ENCODE measurements around the gene STAT5B. TPM values are rescaled to one million over a fixed set of nuclear protein-coding genes. Genes with fewer than 3 reads are reported as not detected.

STAT5B gene
- total RNA-seq, 1 experiment from 2014 or later = 7.1 TPM

DNA sequence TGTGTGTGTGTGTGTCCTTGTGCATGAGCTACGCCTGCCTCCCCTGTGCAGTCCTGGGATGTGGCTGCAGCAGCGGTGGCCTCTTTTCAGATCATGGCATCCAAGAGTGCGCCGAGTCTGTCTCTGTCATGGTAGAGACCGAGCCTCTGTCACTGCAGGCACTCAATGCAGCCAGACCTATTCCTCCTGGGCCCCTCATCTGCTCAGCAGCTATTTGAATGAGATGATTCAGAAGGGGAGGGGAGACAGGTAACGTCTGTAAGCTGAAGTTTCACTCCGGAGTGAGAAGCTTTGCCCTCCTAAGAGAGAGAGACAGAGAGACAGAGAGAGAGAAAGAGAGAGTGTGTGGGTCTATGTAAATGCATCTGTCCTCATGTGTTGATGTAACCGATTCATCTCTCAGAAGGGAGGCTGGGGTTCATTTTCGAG lies 34.6 kb upstream of the STAT5B start (continued):
- TF ChIP-seq, protein P1, sequence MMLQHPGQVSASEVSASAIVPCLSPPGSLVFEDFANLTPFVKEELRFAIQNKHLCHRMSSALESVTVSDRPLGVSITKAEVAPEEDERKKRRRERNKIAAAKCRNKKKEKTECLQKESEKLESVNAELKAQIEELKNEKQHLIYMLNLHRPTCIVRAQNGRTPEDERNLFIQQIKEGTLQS (IDR thresholded peaks at IDR 0.05) = no peak
- TF ChIP-seq EZH2phosphoT487 (IDR thresholded peaks at IDR 0.05; ENCODE audit: borderline replicate concordance) (no peak), CBX3 (IDR thresholded peaks at IDR 0.05; ENCODE audit: low read depth) (no peak), JUND (IDR thresholded peaks at IDR 0.05) (no peak), EGR1 (IDR thresholded peaks at IDR 0.05; ENCODE audit: low read depth) (no peak)

DNA sequence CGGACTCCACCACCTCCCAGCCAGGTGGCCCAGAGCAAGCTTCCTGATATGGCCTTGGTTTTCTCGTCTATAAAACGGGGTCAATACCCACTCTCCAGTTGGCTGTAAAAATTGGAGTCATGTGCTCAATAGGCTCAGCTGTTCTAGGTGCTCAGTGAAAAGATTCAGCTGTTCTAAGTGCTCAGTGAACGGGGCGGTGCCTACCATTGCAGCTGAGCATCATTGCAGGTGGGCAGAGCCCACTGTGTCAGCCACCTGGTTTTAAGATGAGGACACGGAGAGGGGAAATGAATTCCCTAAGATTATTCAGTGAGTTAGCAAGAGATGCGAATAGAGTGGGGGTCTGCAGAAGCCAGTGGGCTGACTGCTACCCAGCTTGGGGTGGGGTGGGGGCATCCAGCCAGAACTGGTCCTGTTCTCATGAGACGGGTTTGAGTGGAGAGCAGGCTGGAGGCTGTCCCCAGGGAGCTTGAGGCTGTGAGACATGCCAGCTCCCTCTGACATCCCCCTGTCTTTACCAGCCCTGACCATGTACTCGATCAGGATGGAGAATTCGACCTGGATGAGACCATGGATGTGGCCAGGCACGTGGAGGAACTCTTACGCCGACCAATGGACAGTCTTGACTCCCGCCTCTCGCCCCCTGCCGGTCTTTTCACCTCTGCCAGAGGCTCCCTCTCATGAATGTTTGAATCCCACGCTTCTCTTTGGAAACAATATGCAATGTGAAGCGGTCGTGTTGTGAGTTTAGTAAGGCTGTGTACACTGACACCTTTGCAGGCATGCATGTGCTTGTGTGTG lies 34.0 kb upstream of the STAT5B start:
- H3K36me3 ChIP-seq (ENCODE audit: control insufficient read depth in 1 of 2, insufficient read depth in 2 of 2, low read length in 2 of 2) = peaks cover 0 to 3% of the 10 kb centered on the region in 2 experiments; a peak in 1 of 4 replicates
- H3K79me2 ChIP-seq (ENCODE audit: insufficient read depth, low read length) = no peaks in the 10 kb centered on the region
- ChIA-PET POLR2A (no interaction called here), CTCF (interaction anchor here (1.1 kb wide), 1 partner anchor 217 kb away, joined by 4 read pairs; no protein-coding TSS in a partner anchor), RAD21 (ENCODE audit: low non-redundant PET in 1 of 2, low total read pairs in 2 of 2, uncharacterized antibody in 2 of 2, unreplicated experiment in 2 of 2) (no interaction called here)
- DNase-seq (ENCODE audit: low read depth, low spot score) = no peak
- H2AFZ ChIP-seq (ENCODE audit: low read depth, low read length, poor library complexity, severe bottlenecking) = no peak overlapping the region
- H3K27me3 ChIP-seq (ENCODE audit: insufficient read depth, low read length) = no peaks in the 10 kb centered on the region
- no TSS peak for BruUV-seq (replicated peaks)
- no peaks in the 10 kb centered on the region for H4K20me1 ChIP-seq (ENCODE audit: insufficient read depth)
- H3K27ac ChIP-seq (ENCODE audit: low read depth, low read length) = no peak overlapping the region
- H3K9ac ChIP-seq (ENCODE audit: low read length) = no peak overlapping the region
- no peak overlapping the region for H3K4me3 ChIP-seq (replicated peaks in 1 of 2; ENCODE audit: low read depth in 1 of 2, low read length in 2 of 2)
- no peak for ATAC-seq
- H3K9me3 ChIP-seq (ENCODE audit: control insufficient read depth in 1 of 2, insufficient read depth in 1 of 2, low read depth in 1 of 2, low read length in 2 of 2) = no peaks in the 10 kb centered on the region
- H3K9me2 ChIP-seq (ENCODE audit: insufficient read depth) = no peaks in the 10 kb centered on the region
- intact Hi-C loops (cut with micrococcal nuclease) = no loop called here
- H3K4me1 ChIP-seq (ENCODE audit: control insufficient read depth in 1 of 2, insufficient read depth in 2 of 2, low read length in 2 of 2) = no peaks in the 10 kb centered on the region
- no peak overlapping the region for H3K4me2 ChIP-seq (ENCODE audit: low read length)
- TF ChIP-seq, protein P2, sequence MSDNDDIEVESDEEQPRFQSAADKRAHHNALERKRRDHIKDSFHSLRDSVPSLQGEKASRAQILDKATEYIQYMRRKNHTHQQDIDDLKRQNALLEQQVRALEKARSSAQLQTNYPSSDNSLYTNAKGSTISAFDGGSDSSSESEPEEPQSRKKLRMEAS (IDR thresholded peaks at IDR 0.05) = no peak
- no peak for TF ChIP-seq SRF (IDR thresholded peaks at IDR 0.05; ENCODE audit: low read depth)
- no peak for TF ChIP-seq JUND (IDR thresholded peaks at IDR 0.05)
- TF ChIP-seq, protein P3, sequence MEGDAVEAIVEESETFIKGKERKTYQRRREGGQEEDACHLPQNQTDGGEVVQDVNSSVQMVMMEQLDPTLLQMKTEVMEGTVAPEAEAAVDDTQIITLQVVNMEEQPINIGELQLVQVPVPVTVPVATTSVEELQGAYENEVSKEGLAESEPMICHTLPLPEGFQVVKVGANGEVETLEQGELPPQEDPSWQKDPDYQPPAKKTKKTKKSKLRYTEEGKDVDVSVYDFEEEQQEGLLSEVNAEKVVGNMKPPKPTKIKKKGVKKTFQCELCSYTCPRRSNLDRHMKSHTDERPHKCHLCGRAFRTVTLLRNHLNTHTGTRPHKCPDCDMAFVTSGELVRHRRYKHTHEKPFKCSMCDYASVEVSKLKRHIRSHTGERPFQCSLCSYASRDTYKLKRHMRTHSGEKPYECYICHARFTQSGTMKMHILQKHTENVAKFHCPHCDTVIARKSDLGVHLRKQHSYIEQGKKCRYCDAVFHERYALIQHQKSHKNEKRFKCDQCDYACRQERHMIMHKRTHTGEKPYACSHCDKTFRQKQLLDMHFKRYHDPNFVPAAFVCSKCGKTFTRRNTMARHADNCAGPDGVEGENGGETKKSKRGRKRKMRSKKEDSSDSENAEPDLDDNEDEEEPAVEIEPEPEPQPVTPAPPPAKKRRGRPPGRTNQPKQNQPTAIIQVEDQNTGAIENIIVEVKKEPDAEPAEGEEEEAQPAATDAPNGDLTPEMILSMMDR (IDR thresholded peaks at IDR 0.05 in 2 of 3, conservative IDR thresholded peaks at IDR 0.05 in 1 of 3; ENCODE audit: borderline replicate concordance in 1 of 3, insufficient read depth in 1 of 3, low read depth in 2 of 3, low read length in 2 of 3) = no peak
- TF ChIP-seq SIN3A (IDR thresholded peaks at IDR 0.05; ENCODE audit: low read depth) = no peak
- TF ChIP-seq SP1 (IDR thresholded peaks at IDR 0.05; ENCODE audit: low read depth) = no peak
- no peak for TF ChIP-seq EZH2 (IDR thresholded peaks at IDR 0.05)
- TF ChIP-seq RAD21 (IDR thresholded peaks at IDR 0.05; ENCODE audit: low read depth) = no peak
- no peak for TF ChIP-seq ELF1 (IDR thresholded peaks at IDR 0.05; ENCODE audit: borderline replicate concordance, low read depth)
- TF ChIP-seq, protein P1 (IDR thresholded peaks at IDR 0.05) = no peak
- TF ChIP-seq FOSL1 (IDR thresholded peaks at IDR 0.05; ENCODE audit: low read depth) = no peak
- TF ChIP-seq EGR1 (IDR thresholded peaks at IDR 0.05; ENCODE audit: low read depth) = no peak
- no peak for TF ChIP-seq POLR2A (IDR thresholded peaks at IDR 0.05; ENCODE audit: borderline replicate concordance, extremely low read depth, insufficient read depth, insufficient read length)
- TF ChIP-seq EZH2phosphoT487 (IDR thresholded peaks at IDR 0.05; ENCODE audit: borderline replicate concordance) = no peak
- TF ChIP-seq, protein P4, sequence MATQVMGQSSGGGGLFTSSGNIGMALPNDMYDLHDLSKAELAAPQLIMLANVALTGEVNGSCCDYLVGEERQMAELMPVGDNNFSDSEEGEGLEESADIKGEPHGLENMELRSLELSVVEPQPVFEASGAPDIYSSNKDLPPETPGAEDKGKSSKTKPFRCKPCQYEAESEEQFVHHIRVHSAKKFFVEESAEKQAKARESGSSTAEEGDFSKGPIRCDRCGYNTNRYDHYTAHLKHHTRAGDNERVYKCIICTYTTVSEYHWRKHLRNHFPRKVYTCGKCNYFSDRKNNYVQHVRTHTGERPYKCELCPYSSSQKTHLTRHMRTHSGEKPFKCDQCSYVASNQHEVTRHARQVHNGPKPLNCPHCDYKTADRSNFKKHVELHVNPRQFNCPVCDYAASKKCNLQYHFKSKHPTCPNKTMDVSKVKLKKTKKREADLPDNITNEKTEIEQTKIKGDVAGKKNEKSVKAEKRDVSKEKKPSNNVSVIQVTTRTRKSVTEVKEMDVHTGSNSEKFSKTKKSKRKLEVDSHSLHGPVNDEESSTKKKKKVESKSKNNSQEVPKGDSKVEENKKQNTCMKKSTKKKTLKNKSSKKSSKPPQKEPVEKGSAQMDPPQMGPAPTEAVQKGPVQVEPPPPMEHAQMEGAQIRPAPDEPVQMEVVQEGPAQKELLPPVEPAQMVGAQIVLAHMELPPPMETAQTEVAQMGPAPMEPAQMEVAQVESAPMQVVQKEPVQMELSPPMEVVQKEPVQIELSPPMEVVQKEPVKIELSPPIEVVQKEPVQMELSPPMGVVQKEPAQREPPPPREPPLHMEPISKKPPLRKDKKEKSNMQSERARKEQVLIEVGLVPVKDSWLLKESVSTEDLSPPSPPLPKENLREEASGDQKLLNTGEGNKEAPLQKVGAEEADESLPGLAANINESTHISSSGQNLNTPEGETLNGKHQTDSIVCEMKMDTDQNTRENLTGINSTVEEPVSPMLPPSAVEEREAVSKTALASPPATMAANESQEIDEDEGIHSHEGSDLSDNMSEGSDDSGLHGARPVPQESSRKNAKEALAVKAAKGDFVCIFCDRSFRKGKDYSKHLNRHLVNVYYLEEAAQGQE (IDR thresholded peaks at IDR 0.05; ENCODE audit: low read depth) = no peak

Data from HCT116 (cell line).